ENCODE data around the gene CXCR1. TPM values are rescaled to one million over a fixed set of nuclear protein-coding genes. Genes with fewer than 3 reads are reported as not detected.

CXCR1 gene
- total and polyA plus RNA-seq, 8 donors: 0.03 to 0.87 (median 0.53) TPM; not detected in 2

- intact Hi-C loops (cut with DNase I; ENCODE audit: low total_unique reads): no loop called here
- 67 to 72% (median 68%) methylated on average over 5 of the region's 5 CpGs for WGBS, 5 donors
- H3K27me3 ChIP-seq: peaks cover 0 to 10% (median 0%) of the 10 kb centered on the region in 3 donors
- H3K4me1 ChIP-seq: peaks cover 0 to 14% (median 0%) of the 10 kb centered on the region in 4 donors
- H3K27ac ChIP-seq: no peak overlapping the region
- H3K36me3 ChIP-seq: no peaks in the 10 kb centered on the region
- no peak for TF ChIP-seq POLR2A (IDR thresholded peaks at IDR 0.05)
- no peak for TF ChIP-seq CTCF (IDR thresholded peaks at IDR 0.05)
- TF ChIP-seq EP300 (IDR thresholded peaks at IDR 0.05): no peak
- no peak for TF ChIP-seq POLR2AphosphoS5 (IDR thresholded peaks at IDR 0.05)
- no peaks in the 10 kb centered on the region for H3K9me3 ChIP-seq
- peak in 1 of 2 donors; percentile 39 for DNase-seq
- no peak overlapping the region for H3K4me3 ChIP-seq
Measured at GRCh38 chr2:218169757-218170546, 3.2 kb upstream of the CXCR1 start.

GRCh38 chr2:218168635-218169462, 2.1 kb upstream of the CXCR1 start:
- H3K9me3 ChIP-seq: no peaks in the 10 kb centered on the region
- intact Hi-C loops (cut with DNase I; ENCODE audit: low total_unique reads): no loop called here
- H3K36me3 ChIP-seq: no peaks in the 10 kb centered on the region
- H3K27me3 ChIP-seq: peaks cover 0 to 16% (median 0%) of the 10 kb centered on the region in 3 donors
- DNase-seq: peak; percentile 73 to 82
- H3K27ac ChIP-seq: no peak overlapping the region
- H3K4me1 ChIP-seq: peaks cover 0 to 14% (median 0%) of the 10 kb centered on the region in 4 donors
- 43 to 51% (median 43%) methylated on average over 9 of the region's 9 CpGs for WGBS, 5 donors
- no peak overlapping the region for H3K4me3 ChIP-seq
- TF ChIP-seq POLR2A (IDR thresholded peaks at IDR 0.05) (no peak), CTCF (IDR thresholded peaks at IDR 0.05) (peak in 4 of 7 experiments; percentile 48 to 74 (median 59))

- no peak for TF ChIP-seq EP300 (IDR thresholded peaks at IDR 0.05)
- TF ChIP-seq POLR2A (IDR thresholded peaks at IDR 0.05): no peak
- no peak for TF ChIP-seq CTCF (IDR thresholded peaks at IDR 0.05)
- TF ChIP-seq POLR2AphosphoS5 (IDR thresholded peaks at IDR 0.05): no peak
- whole genome bisulfite sequencing, 5 donors: 67 to 93% (median 78%) methylated on average over 1 of the region's 1 CpG
- intact Hi-C loops (cut with DNase I; ENCODE audit: low total_unique reads): no loop called here
Measured at GRCh38 chr2:218168016-218168415, 1.3 kb upstream of the CXCR1 start.

GRCh38 chr2:218162814-218163213, 3.9 kb downstream of the CXCR1 start:
- Histone ChIP-seq H3K27me3 (peaks cover 0 to 22% (median 0%) of the 10 kb centered on the region in 3 donors), H3K36me3 (no peaks in the 10 kb centered on the region), H3K4me3 (peak overlapping the region in 2 of 4 donors; percentile 16 to 27), H3K4me1 (no peaks in the 10 kb centered on the region), H3K9me3 (no peaks in the 10 kb centered on the region), H3K27ac (no peak overlapping the region)
- WGBS, 5 donors: 76 to 94% (median 84%) methylated on average over 1 of the region's 1 CpG
- no peak for DNase-seq
- TF ChIP-seq CTCF (IDR thresholded peaks at IDR 0.05): no peak
- no peak for TF ChIP-seq POLR2AphosphoS5 (IDR thresholded peaks at IDR 0.05)
- no peak for TF ChIP-seq POLR2A (IDR thresholded peaks at IDR 0.05)
- no peak for TF ChIP-seq EP300 (IDR thresholded peaks at IDR 0.05)
- intact Hi-C loops (cut with DNase I; ENCODE audit: low total_unique reads): no loop called here

More at GRCh38 chr2:218168016-218168415, 1.3 kb upstream of the CXCR1 start:
- DNase-seq: no peak
- no peaks in the 10 kb centered on the region for H3K36me3 ChIP-seq
- no peak overlapping the region for H3K4me3 ChIP-seq
- H3K27ac ChIP-seq: no peak overlapping the region
- peaks cover 0 to 22% (median 0%) of the 10 kb centered on the region in 3 donors for H3K27me3 ChIP-seq
- peaks cover 0 to 13% (median 0%) of the 10 kb centered on the region in 4 donors for H3K4me1 ChIP-seq
- H3K9me3 ChIP-seq: no peaks in the 10 kb centered on the region
